Dendritic cell treated with granulocyte-macrophage colony-stimulating factor and Interleukin-4, amounts not matched to agents 40 ng/mL and 50 ng/mL, for 4 days (primary cell): Measurements from ENCODE around the gene COPZ2.
"Not testable (repeated sequence)": the region's sequence is repeated elsewhere in the genome, so short reads cannot be mapped to it uniquely, and the experiment has no call there.

Experiments
- H3K27ac Mint-ChIP-seq: one replicate; pipeline ENCODE4 v1.8.0; 2022; ENCODE audit warnings: mild to moderate bottlenecking, mixed read lengths
- H3K27me3 Mint-ChIP-seq: one replicate; pipeline ENCODE4 v1.8.0; 2022; ENCODE audit warnings: mild to moderate bottlenecking, mixed read lengths
- H3K36me3 Mint-ChIP-seq: one replicate; pipeline ENCODE4 v1.8.0; 2022; ENCODE audit warnings: low read depth, mixed read lengths
- H3K4me1 Mint-ChIP-seq: one replicate; pipeline ENCODE4 v1.8.0; 2022; ENCODE audit warnings: low read depth, mixed read lengths
- H3K4me3 Mint-ChIP-seq: one replicate; pipeline ENCODE4 v1.8.0; 2022; ENCODE audit warnings: mild to moderate bottlenecking, moderate library complexity, mixed read lengths
- H3K9me3 Mint-ChIP-seq: one replicate; pipeline ENCODE4 v1.8.0; 2022; ENCODE audit warnings: mixed read lengths
- intact Hi-C: fragments of 100-400 bp; cut with micrococcal nuclease; formaldehyde crosslinking; loops from one replicate; pipeline ENCODE4 v1.15.0; 2022

Gene COPZ2

DNA sequence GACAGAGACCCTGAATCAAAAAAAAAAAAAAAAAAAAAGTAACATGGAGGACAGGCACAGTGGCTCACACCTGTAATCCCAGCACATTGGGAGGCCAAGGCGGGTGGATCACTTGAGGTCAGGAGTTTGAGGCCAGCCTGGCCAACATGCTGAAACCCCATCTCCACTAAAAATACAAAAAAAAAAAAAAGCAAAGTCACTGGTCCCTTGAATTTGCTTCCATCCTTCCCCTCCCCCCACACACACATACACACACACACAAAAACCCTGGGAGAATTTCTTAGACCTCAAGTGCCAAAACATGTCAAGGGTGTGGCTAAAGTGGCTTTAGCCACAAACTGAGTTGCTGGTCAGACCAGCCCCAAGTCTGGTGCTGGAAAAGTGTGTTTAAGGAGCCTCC, 49.2 kb downstream of the COPZ2 start:
- H3K4me3 Mint-ChIP-seq, H3K27ac Mint-ChIP-seq, H3K9me3 Mint-ChIP-seq, intact Hi-C loops: not testable (repeated sequence)
- peaks cover 26% of the 10 kb centered on the region for H3K36me3 Mint-ChIP-seq
- H3K4me1 Mint-ChIP-seq = peaks cover 21% of the 10 kb centered on the region
- peaks cover 15% of the 10 kb centered on the region for H3K27me3 Mint-ChIP-seq

- Mint-ChIP-seq H3K4me1 (peaks cover 32% of the 10 kb centered on the region), H3K36me3 (peaks cover 34% of the 10 kb centered on the region), H3K9me3 (no peaks in the 10 kb centered on the region), H3K27ac (peak overlapping the region; percentile 63), H3K4me3 (no peak overlapping the region), H3K27me3 (peaks cover 15% of the 10 kb centered on the region)
- intact Hi-C loops = no loop called here
Measured at GRCh38 chr17:47987240-47987835, 50.3 kb downstream of the COPZ2 start.

- intact Hi-C loops = no loop called here
- no peak overlapping the region for H3K4me3 Mint-ChIP-seq
- H3K9me3 Mint-ChIP-seq = no peaks in the 10 kb centered on the region
- H3K27me3 Mint-ChIP-seq = peaks cover 15% of the 10 kb centered on the region
- H3K36me3 Mint-ChIP-seq = peaks cover 43% of the 10 kb centered on the region
- no peak overlapping the region for H3K27ac Mint-ChIP-seq
- peaks cover 40% of the 10 kb centered on the region for H3K4me1 Mint-ChIP-seq
Measured at GRCh38 chr17:47986520-47986919, 51.1 kb downstream of the COPZ2 start.

- Mint-ChIP-seq H3K9me3 (no peaks in the 10 kb centered on the region), H3K27ac (peak overlapping the region; percentile 83), H3K36me3 (peaks cover 71% of the 10 kb centered on the region), H3K27me3 (peaks cover 9% of the 10 kb centered on the region), H3K4me1 (peaks cover 66% of the 10 kb centered on the region), H3K4me3 (peak overlapping the region; percentile 34)
- intact Hi-C loops = no loop called here
Measured at GRCh38 chr17:47983492-47984223, 53.9 kb downstream of the COPZ2 start.

- intact Hi-C loops = no loop called here
- Mint-ChIP-seq H3K27me3 (peaks cover 7% of the 10 kb centered on the region), H3K4me3 (peak overlapping the region; percentile 46), H3K27ac (peak overlapping the region; percentile 83), H3K9me3 (no peaks in the 10 kb centered on the region), H3K4me1 (peaks cover 66% of the 10 kb centered on the region), H3K36me3 (peaks cover 80% of the 10 kb centered on the region)
Measured at GRCh38 chr17:47982645-47983390, 54.8 kb downstream of the COPZ2 start.

DNA sequence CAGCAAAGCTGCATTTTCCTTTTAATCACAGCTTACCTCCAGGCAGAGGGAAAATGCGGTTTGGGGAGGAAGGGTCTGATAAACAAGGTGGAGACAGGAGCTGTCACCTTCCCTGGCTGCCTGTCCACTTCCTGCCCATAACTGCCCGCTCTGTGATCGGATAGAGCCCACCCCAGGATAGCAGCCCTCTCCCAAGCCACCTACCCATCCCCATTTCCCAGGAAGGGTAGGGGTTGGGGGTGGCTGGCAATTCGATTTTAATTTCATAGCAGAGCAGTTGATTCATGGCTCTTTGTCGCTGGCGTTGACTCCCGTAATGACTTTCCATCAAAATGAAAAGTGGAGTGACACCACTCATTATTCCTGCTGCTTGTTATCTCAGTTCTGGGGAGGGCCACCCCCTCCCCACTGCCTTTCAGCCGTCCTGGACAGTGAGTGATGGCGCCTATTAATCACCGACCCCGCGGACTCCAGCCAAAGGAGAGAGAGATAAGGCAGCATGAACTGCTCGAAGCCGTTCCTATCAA, 55.4 kb downstream of the COPZ2 start:
- intact Hi-C loops = no loop called here
- H3K36me3 Mint-ChIP-seq = peaks cover 86% of the 10 kb centered on the region
- H3K27ac Mint-ChIP-seq = peak overlapping the region; percentile 83

DNA sequence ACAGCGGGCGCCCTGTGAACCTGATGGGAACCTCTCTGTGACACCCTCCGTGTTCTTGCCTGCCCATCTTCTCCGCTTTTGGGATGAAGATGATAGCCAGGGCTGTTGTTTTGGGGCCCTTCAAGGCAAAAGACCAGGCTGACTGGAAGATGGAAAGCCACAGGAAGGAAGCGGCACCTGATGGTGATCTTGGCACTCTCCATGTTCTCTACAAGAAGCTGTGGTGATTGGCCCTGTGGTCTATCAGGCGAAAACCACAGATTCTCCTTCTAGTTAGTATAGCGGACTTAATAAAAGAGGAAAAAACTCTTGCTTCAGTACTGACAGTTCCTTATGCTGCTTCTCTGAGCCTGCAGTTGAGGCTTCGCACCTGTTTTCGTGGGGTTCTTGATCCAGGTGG, 56.1 kb downstream of the COPZ2 start:
- no peaks in the 10 kb centered on the region for H3K9me3 Mint-ChIP-seq
- no peaks in the 10 kb centered on the region for H3K27me3 Mint-ChIP-seq
- intact Hi-C loops = no loop called here
- H3K36me3 Mint-ChIP-seq = peaks cover 92% of the 10 kb centered on the region
- peaks cover 61% of the 10 kb centered on the region for H3K4me1 Mint-ChIP-seq
- H3K27ac Mint-ChIP-seq = peak overlapping the region; percentile 53
- no peak overlapping the region for H3K4me3 Mint-ChIP-seq

More for the DNA sequence above, 55.4 kb downstream of the COPZ2 start:
- Mint-ChIP-seq H3K9me3 (no peaks in the 10 kb centered on the region), H3K27me3 (peaks cover under 1% of the 10 kb centered on the region), H3K4me1 (peaks cover 64% of the 10 kb centered on the region), H3K4me3 (no peak overlapping the region)

GRCh38 chr17:47980541-47980940, 57.1 kb downstream of the COPZ2 start:
- Mint-ChIP-seq H3K27me3 (no peaks in the 10 kb centered on the region), H3K4me3 (peak overlapping the region; percentile 46), H3K27ac (peak overlapping the region; percentile 53), H3K36me3 (peaks cover 92% of the 10 kb centered on the region), H3K4me1 (peaks cover 61% of the 10 kb centered on the region), H3K9me3 (no peaks in the 10 kb centered on the region)
- intact Hi-C loops = no loop called here

- H3K27ac Mint-ChIP-seq = no peak overlapping the region
- no peak overlapping the region for H3K4me3 Mint-ChIP-seq
- H3K9me3 Mint-ChIP-seq = no peaks in the 10 kb centered on the region
- peaks cover 98% of the 10 kb centered on the region for H3K36me3 Mint-ChIP-seq
- H3K27me3 Mint-ChIP-seq = no peaks in the 10 kb centered on the region
- intact Hi-C loops = loop anchor here (1.0 kb wide), 1 partner anchor 40 kb away; no protein-coding TSS in a partner anchor
- H3K4me1 Mint-ChIP-seq = peaks cover 50% of the 10 kb centered on the region
Measured at GRCh38 chr17:47978324-47978723, 59.3 kb downstream of the COPZ2 start.
